Fibroblast of skin of scalp (primary cell): Measurements from ENCODE around the gene TBC1D20. TPM values are rescaled to one million over a fixed set of nuclear protein-coding genes. Genes with fewer than 3 reads are reported as not detected.
"Not testable (repeated sequence)": the region's sequence is repeated elsewhere in the genome, so short reads cannot be mapped to it uniquely, and the experiment has no call there.

ENCODE experiments used
- DNase-seq: peaks from one replicate; pipeline ENCODE4 v3.0.0-alpha.2; 2013
- polyA plus RNA-seq, 2 experiments: library from polyadenylated mRNA; unstranded; fragments of 120-200 nt; gene quantifications; one replicate each; pipeline ENCODE4 v1.2.1, GENCODE V29; 2013; ENCODE audit not compliant: insufficient read length in 2 of 2

TBC1D20 gene
- polyA plus RNA-seq (2013, experiment 1 of 2; ENCODE audit: insufficient read length) = 42.0 TPM
- 41.3 TPM for polyA plus RNA-seq (2013, experiment 2 of 2; ENCODE audit: insufficient read length)

GRCh38 chr20:462199-462991, at the start of gene TBC1D20:
Gene TBC1D20 (minus strand): TSS chr20:462533. CDS start chr20:462405, 128 bp downstream.
- peak; percentile 89 for DNase-seq

- not testable (repeated sequence) for DNase-seq
These were observed 48.2 kb upstream of the TBC1D20 start for GRCh38 chr20:510328-511057.

GRCh38 chr20:508364-508787, 46.0 kb upstream of the TBC1D20 start:
- not testable (repeated sequence) for DNase-seq

GRCh38 chr20:507761-508332, 45.5 kb upstream of the TBC1D20 start:
- no peak for DNase-seq

GRCh38 chr20:507006-507758, 44.8 kb upstream of the TBC1D20 start:
- no peak for DNase-seq

- no peak for DNase-seq
These were observed 42.3 kb upstream of the TBC1D20 start for GRCh38 chr20:504632-505075.

- no peak for DNase-seq
These were observed 40.9 kb upstream of the TBC1D20 start for GRCh38 chr20:503048-503737.

GRCh38 chr20:497979-498378, 35.6 kb upstream of the TBC1D20 start:
- no peak for DNase-seq

GRCh38 chr20:496126-496696, 33.9 kb upstream of the TBC1D20 start:
- DNase-seq = no peak

GRCh38 chr20:492159-492558, 29.8 kb upstream of the TBC1D20 start:
- DNase-seq = no peak

- DNase-seq = no peak
These were observed 25.3 kb upstream of the TBC1D20 start for GRCh38 chr20:487655-488054.

GRCh38 chr20:483815-484644, 21.7 kb upstream of the TBC1D20 start:
- no peak for DNase-seq

- DNase-seq = no peak
These were observed 18.8 kb upstream of the TBC1D20 start for GRCh38 chr20:481167-481566.

GRCh38 chr20:480044-480443, 17.7 kb upstream of the TBC1D20 start:
- no peak for DNase-seq

GRCh38 chr20:479487-479886, 17.2 kb upstream of the TBC1D20 start:
- peak; percentile 18 for DNase-seq

GRCh38 chr20:478949-479429, 16.7 kb upstream of the TBC1D20 start:
- peak; percentile 74 for DNase-seq

GRCh38 chr20:478010-478948, 15.9 kb upstream of the TBC1D20 start:
- peak; percentile 82 for DNase-seq

- DNase-seq = not testable (repeated sequence)
These were observed 14.4 kb upstream of the TBC1D20 start for GRCh38 chr20:476561-477249.
